HG03103 (cell line): ENCODE data around the gene RPL29.

Experiments
- ATAC-seq: cut with Tn5 transposase; IDR thresholded peaks from one replicate; pipeline ENCODE4 v1.9.1; 2021; ENCODE audit warnings: low read depth; ENCODE audit not compliant: unreplicated experiment

RPL29 gene

DNA sequence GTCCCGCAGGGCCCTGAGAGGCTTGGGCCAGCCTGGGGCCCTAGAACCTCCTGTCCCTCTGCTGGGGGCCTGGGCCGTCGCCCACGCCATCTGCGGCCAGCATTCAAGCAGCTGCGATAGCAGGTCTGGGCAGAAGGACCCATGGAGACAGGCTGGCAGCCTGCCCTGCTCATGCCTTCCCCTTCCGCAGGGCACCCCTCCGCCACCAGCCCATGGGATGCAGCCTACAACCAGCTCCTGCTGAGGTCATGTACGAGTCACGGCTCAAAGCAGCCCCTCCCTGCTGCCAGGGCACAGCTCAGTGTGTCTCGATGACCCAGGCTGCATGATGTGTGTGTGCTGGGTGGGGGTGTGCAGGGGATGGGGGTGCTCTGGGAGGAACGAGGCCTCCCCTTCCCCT, 32.9 kb upstream of the RPL29 start:
- ATAC-seq, result no peak

- ATAC-seq, result no peak
These were observed 30.3 kb upstream of the RPL29 start for GRCh38 chr3:52026041-52026440.

- ATAC-seq, result no peak
These were observed 29.8 kb upstream of the RPL29 start for GRCh38 chr3:52025453-52025852.

DNA sequence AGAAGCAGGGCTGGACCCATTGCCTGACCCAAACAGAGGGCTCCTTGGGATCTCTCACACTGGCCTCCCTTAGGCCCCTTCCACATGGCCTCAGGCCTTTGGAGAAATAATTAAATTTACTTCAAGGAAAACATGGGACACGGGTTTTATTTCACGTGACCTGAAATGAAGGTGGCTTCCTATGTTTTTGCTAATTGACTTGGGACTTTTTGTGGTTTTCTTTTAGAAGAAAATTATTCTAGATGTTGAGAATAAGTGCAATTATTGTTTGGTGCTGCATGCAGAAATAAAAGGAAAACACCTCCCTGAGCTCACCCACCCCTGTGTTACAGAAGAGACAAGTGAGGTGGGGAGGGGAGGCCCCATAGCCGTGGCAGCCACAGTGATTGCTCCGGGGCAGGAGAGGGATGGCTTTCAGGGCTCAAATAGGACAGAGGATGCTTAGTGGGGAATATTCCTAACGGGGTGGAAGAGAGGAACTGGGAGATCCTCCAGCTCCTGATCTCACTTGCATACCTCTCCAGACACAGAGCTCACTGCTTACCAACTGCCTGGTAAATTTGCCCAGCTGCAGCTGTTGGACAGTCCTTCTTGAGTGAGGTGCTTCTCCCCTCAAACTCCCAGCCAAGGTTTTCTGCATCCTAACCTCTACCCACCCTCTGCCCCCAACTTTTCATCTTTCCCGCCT, 29.2 kb upstream of the RPL29 start:
- no peak for ATAC-seq

GRCh38 chr3:52023860-52024764, 28.4 kb upstream of the RPL29 start:
- no peak for ATAC-seq

- no peak for ATAC-seq
These were observed 27.5 kb upstream of the RPL29 start for GRCh38 chr3:52023101-52023770.

DNA sequence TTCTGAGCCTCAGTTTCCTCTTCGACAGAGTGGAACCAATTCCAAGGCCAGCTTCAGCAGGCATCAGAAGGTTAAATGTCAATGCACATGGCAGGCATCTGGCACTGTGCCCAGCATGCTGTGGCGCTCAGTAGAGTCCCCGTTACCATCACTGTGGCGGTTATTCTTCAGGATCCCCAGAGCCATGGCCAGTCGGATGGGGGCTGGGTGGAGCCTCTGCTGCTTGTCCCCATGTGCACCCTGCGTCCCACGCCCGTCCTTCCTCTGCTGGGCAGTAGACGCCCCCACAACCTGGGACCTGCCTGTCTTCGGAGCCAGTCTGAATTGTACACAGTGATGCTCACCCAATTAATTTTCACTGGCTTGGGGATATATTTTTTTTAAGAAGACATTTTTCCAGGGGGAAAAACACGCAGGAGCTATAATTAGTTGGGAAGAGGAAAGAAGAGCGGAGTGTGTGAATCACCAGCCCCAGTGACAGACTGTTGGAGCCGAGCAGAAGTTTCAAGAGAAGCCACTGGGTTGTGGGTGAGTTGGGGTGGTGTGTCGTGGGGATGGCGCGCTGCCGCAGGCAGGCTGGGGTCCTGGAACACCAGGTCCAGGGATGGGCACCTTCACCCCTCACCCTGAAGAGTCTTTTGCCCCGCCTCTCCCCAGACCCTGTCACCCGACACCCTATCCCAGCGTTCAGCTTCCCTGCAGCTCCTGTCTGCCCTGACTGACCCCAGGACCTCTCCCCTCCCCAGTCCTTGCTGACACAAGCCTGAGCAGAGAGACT, 26.8 kb upstream of the RPL29 start:
- ATAC-seq, result no peak

GRCh38 chr3:52021489-52022268, 26.0 kb upstream of the RPL29 start:
- no peak for ATAC-seq

GRCh38 chr3:52020796-52021195, 25.1 kb upstream of the RPL29 start:
- no peak for ATAC-seq

- ATAC-seq, result no peak
These were observed 23.8 kb upstream of the RPL29 start for GRCh38 chr3:52019352-52020080.

- no peak for ATAC-seq
These were observed 22.8 kb upstream of the RPL29 start for GRCh38 chr3:52018319-52019000.

GRCh38 chr3:52017586-52017985, 21.9 kb upstream of the RPL29 start:
- ATAC-seq, result no peak

DNA sequence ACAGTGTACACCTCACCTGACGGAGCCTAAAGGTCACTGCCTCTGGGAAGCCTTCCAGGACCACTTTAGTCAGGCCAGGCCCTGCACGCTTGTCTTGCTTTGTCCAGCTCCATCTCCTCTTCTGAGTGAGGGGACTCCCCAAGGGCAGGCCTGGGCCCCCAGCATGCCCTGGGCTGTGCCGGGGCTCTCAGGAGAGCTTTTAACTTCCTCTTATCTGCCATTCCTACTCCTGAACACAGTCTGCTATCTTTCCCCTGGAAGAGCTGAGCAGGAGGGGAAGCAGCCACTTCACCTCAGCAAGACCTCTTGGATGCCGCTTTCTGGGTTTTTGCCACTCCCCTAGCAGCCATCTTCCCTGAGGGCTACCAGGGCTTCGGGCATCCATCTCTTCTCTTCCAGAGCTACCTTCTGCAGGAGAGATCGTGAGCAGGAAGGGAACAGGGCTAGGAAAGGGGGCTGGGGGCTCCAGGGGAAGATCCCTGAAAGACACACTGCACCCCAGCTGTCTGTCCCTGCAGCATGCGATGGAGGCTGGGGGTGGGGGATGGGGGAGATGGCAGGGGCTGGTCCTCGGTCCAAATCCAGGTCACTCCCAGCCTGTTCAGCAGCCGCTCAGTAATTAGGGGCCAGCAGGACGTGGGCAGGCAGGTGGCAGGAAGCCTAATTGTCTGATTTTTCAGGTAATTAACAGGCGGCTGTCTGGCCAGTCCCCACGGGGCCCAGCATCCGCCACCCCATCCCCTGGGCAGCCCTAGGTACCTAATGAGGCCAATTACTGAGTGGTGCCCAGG, 19.9 kb upstream of the RPL29 start:
- ATAC-seq, result no peak

DNA sequence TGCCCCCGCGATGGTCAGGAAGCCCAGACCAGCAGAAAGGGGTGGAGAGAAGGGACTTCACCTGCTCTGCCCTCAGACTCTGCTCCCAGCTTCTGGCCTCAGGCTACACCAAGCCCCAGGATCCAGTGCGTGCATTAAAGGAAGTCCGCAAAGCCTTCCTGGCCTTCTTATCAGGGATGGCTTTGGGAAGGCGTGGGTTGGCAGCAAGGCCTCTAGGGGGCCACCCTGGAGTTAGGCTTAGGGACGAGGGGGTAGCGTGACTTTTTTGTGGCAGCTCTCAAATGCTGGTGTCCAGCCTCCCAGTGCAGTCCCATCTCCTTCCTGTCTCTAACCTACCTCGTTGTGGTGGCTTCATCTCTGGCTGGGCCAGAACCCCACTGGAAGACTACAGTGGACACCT, 18.9 kb upstream of the RPL29 start:
- no peak for ATAC-seq

GRCh38 chr3:52013802-52014598, 18.3 kb upstream of the RPL29 start:
- no peak for ATAC-seq

GRCh38 chr3:52012699-52013098, 17.0 kb upstream of the RPL29 start:
- no peak for ATAC-seq

DNA sequence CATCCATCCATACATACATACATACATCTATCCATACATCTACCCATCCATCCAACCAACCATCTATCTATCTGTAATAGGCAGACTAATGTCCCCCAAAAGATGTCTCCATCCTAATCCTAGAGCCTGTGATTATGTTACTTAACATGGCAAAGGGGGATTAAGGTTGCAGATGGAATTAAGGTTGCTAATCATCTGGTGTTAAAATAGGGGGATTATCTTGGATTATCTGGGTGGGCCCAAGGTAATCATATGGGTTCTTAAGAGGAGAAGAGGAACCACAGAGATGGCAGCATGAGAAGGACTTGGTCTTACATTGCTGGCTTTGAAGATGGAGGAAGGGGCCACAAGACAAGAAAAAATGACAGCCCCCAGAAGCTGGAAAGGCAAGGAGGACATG, 14.7 kb upstream of the RPL29 start:
- ATAC-seq, result no peak
